Right lung (tissue), 5 donors: ENCODE results near the gene PROK1. TPM values are rescaled to one million over a fixed set of nuclear protein-coding genes. Genes with fewer than 3 reads are reported as not detected.

Experiments used
- DNase-seq, 2 donors: peaks; one replicate each; pipeline ENCODE4 v3.0.0-alpha.2; 2013
- polyA plus RNA-seq, 5 donors: library from polyadenylated mRNA; unstranded; fragments of 120-200 nt; gene quantifications; one replicate each; pipeline versions ENCODE4 v1.2.1 to v1.2.3, GENCODE V29; 2013; ENCODE audit warnings: inconsistent platforms in 1 of 5, low replicate concordance in 1 of 5; ENCODE audit not compliant: insufficient read length in 5 of 5, insufficient read depth in 1 of 5

PROK1 gene
- polyA plus RNA-seq, 5 donors = 0.10 to 0.19 TPM; not detected in 3

DNA sequence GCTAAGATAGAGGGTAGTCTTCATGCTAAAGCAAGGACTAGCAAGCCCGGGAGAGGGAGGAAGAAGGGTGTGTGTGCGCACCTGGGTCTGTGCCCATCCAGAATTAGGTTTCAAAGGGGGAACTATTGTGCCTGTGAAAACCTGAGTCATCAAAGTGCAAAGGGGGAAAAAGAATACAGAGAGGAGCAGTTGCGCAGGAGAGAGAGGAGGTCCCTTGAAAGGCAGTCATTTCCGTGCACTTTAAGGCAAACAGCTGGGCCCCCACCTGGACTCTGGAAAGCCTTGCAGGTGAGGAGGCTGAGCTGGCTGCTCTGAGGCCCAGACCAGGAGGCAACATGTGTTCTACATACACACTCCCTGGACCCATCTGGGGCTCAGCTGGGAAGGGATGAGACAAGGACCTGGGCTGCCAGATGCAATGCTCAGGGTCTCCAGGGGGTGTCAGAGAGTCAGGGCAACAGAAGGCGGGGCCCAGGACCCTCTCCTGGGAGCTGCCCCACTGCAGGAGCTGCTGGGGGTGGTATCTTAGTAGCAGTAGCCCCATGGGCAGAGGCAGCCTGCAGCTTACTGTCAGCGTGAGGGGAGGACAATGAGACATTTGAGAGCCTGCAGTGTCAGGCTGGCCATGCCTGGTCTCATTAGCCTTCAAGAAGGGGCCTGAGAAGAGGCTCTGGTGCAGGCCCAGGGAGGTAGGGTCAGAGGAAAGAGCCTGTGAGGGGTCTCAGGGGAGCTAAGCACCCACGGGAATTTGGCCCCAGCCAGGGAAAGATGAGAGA lies 14.3 kb downstream of the PROK1 start:
- DNase-seq = no peak

DNA sequence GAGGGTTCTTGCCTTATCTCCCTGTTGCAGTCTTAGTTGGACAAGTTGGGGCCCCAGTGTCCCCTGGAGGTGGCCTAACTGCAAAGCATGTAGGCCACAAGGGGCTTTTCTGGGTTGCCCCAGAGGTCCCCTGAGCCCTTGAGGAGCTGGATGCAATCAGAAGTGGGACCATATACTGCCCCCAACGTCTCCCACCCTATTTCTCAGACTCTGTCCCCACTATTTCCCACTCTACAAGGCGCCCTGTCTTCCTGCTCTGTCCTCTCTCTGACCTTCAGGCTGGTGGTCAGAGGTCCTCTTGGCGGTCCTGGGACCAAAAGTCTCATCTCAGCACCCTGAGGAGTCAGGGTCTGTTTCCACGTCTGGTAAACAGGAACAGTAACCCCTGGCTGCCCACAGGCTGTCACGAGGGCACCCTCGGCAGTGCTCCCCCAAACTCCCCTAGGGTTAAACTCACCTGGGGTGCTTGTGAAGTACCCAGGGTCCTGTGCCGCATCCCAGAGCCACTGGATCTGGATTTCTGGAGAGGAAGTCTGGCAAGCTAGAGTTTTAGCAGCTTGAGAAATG lies 14.9 kb downstream of the PROK1 start:
- no peak for DNase-seq

- DNase-seq = no peak
Measured at GRCh38 chr1:110466646-110467280, 15.8 kb downstream of the PROK1 start.

DNA sequence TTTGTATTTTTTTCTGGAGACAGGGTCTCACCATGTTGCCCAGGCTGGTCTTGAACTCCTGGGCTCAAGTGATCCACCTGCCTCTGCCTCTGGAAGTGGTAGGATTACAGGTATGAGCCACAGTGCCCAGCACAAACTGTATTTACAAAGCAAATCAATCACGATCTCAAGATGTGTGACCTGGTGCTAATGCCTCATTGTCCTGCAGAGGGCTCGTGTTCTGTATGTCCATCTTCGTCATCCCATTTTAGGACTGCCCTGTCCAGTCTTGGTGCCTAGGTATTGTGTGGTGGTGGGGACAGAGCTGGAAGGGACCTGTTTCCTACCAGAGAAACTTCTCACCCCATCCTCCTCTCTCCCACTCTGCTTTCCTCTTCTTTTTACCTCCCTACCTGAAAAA lies 20.2 kb downstream of the PROK1 start:
- DNase-seq = no peak

DNA sequence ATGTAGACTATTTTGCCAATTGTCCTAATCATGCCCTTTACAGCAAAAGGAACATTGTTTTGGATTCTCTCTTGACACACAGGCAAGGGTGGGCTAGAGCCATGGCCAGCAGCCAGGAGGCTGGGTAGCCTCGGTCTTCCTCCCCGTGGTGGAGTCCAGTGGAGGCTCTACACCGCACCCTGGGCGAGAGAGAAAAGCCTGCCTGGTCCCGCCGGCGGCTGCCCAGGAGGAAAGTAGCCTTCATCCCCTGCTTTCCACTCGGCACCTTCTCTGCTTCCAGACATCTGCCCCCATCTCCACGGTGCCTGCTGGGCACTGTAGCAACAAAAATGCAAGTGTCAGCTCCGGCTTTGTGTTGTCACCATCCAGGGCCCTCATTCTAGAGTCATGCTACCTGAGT lies 21.6 kb downstream of the PROK1 start:
- no peak for DNase-seq

GRCh38 chr1:110474444-110474843 lies 23.5 kb downstream of the PROK1 start:
- DNase-seq = no peak

DNA sequence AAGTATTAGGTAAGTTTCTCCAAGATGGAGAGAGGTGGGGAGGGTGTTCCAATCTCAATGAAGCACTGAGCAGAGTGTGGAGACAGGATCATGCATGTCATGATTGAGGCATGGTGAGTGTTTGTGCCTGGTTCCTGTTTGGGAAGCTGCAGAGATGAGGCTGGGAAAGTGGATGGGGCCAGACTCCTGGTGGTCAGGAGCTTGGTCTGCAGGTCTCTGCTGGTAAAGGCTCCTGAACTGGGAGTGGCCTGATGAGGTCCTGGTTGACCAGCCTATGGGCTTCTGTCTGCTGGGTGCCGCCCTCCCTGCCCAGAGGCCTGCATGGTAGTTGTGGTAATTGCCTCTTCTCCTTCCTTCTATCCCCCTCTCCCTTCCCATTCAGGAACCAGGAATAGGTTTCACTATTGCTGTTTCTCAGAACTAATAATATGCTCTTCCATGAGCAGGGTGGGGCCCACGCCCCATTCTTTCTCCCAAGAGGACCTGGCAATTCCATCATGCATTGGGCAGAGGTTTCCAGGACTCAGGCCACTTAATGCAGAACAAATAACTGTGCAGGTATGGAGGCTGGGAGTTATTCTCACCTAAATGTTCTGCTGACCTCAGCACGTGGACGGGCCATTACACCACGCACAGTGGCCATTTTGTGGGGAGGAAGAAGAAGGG lies 24.5 kb downstream of the PROK1 start:
- DNase-seq = no peak

DNA sequence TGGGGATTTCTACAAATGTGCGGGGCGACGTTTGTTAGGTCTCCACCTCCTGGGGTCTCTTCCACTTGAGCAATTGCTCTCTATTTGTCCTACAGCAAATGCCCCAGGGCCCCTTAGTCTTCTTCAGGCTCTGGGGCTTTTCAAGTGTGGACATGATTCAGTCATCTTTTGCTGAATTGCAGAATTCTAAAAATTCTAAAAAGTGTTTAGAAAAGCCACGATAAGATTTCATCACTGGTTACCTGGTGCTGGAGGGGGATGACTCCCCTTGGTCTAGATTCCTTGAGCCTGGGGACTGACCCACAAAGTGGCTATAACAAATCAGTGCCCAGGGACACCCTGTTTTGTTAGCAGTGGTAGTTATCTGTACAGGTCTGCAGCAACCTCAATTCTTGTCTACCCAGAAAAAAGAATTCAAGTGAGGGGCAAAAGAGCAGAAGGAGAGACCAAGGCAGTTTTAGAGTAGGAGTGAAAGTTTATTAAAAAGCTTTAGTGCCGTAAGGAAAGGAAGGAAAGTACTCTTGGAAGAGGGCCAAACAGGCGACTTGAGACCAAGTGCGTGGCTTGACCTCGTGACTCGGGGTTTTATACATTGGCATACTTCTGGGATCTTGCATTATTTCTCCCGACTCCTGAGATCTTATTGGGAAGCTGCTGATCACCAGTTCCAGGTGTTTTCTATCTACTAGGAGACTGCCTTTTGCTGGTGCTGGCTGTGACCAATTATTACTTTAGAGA lies 25.2 kb downstream of the PROK1 start:
- DNase-seq = no peak

DNA sequence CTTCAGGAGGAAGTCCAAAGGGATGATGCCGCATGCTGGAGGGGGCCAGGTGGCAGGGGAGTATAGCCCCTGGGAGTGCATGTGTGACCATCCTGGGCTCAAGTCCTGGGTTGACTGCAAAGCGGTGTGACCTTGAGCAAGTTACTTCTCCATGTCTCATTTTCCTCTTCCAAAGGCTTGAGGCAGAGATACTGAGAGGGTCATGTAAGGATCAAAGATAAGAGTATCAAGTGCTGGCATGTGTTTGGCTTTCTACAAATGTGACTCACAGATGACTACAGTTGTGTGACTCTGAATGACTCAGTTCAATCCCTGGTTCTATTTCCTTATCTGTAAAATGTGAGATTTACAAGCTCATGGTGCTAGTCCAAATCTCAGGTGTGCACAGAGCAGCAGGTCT lies 26.1 kb downstream of the PROK1 start:
- DNase-seq = no peak

- no peak for DNase-seq
Measured at GRCh38 chr1:110477445-110477957, 26.6 kb downstream of the PROK1 start.

GRCh38 chr1:110477967-110478640 lies 27.2 kb downstream of the PROK1 start:
- DNase-seq = no peak

DNA sequence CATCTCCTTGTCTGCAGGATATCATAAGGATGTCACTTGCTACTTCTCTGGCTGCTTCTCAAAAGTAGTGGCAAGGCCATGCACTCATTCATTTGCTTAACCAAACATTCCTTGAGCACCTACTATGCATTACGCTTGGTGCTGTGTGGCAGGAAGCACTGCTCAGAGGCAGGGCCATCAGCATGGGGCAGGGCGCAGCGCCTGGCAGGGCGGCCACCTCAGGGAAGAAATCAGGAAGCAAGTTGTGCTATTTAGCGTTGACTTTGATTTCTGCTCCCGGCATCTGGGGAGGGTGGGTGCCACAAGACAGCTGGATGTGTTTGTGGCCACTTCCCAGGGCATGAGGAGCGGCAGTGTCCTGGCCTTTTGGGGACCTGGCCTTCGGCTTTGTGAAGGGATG lies 27.9 kb downstream of the PROK1 start:
- DNase-seq = no peak

DNA sequence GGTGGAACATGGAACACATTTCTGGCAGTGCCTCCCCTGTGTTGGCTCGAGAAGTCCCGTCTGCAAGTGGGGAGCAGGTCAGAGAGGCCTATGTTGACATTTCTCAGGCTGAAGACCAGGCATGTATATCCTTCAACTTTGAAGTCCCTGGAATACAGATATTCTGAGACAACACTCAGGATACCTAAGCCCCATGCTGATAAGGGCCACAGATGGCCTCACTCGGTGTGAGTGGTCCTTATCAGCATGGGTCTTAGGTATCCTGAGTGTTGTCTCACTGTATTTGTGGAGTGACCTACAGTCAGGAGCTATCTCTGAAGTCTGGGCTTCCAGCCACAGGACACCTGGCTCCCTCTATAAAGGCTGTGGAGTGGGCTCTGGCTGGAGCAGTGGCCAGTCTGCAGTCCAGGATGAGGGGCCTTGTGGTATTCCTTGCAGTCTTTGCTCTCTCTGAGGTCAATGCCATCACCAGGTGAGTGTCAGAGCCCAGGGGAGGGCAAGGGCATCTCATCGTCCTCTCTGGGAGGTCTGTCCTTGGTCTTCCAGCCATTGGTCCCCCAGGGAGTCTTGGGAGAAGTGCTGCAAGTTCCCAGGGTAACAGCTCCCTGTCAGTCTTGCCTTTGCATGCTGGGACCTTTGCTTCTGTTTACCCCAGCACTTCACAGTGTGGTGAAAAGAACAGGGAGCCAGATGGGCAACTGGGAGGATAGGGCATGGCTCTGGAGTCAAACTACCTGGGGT lies 29.6 kb downstream of the PROK1 start:
- DNase-seq = no peak

GRCh38 chr1:110481968-110482623 lies 31.1 kb downstream of the PROK1 start:
- DNase-seq = no peak

GRCh38 chr1:110482662-110483307 lies 31.8 kb downstream of the PROK1 start:
- DNase-seq = no peak

DNA sequence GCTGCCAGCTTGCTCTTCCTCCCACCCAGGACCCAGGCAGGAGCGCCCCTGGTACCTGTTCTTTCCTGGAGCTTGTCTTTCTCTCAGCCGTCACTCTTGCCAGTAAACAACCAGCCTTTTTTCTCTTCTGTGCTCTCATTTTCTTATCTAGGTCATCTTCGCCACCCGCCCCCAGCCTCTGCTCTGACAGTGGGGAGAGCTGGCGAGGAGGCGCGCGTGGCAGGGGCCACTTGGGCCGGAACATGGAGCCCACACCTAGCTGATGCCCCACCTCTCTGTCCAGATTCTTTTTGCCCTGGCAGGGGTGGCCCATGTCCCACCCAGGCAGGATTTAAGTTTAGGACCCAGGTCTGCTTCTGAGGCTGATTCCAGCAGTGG lies 32.3 kb downstream of the PROK1 start:
- no peak for DNase-seq

DNA sequence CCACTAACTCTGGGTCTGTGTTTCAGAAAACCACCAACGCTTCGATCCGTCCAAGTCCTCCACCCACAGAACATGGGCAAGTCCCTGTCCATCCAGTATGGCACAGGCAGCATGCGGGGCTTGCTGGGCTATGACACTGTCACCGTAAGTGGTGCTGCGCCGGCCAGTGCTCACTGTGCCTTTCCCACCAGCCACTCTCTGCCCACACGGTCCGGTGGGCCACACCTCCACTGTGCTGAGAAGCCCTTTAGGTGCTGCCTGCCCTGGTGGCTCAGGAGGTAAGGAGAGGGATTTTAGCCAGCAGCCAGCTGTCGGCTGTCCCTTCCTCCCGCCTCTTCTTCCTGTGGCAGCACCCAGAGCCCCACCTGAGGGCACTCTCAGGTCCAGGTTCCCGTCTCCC lies 33.9 kb downstream of the PROK1 start:
- DNase-seq = no peak

- no peak for DNase-seq
Measured at GRCh38 chr1:110485725-110486124, 34.8 kb downstream of the PROK1 start.

GRCh38 chr1:110487726-110488125 lies 36.8 kb downstream of the PROK1 start:
- no peak for DNase-seq
